RKO (cell line): ENCODE data around the gene TEAD4.
A peak's percentile ranks its signal among the peaks of the same experiment; 100 is the strongest.

Source experiments
- DNase-seq: peaks from one replicate; pipeline ENCODE4 v3.0.0-alpha.2; 2016; ENCODE audit warnings: low spot score

TEAD4 gene

DNA sequence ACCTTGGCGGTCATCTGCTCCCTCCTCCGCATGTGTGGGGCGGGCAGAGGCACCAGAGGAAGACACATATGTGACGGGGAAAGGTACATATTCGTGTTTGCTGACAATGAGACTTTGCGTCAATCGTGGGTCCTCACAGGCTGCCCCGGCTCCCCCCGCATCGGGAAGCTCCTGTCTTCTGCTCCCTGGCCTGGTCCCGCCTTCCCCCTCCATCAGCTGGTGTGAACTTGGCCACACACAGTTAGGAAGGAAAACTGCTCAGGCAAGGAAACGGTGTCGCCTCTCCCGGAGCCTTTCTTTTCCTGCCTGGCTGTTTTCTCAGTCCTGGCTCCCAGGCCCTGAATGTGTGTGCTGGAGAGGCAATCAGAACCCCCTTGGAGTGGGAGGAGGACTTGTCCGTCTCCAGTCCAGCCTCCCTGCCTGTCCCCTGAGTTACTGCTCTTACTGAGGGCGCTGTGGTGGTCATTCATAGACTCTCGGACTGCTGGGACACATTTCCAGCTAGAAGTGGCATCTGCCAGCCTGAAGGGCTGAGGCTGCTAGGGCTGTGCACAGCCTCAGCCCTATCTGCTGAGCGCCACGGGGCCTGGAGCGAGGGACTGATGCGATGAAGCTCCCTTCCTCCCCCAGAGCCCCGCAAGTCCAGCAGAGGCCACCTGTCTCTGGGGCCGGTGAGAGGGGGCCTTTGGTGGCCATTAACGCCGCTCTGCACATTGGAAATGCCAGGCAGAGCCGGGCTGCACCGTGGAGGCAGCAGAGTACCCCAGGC is 73.8 kb downstream of the TEAD4 start:
- no peak for DNase-seq

DNA sequence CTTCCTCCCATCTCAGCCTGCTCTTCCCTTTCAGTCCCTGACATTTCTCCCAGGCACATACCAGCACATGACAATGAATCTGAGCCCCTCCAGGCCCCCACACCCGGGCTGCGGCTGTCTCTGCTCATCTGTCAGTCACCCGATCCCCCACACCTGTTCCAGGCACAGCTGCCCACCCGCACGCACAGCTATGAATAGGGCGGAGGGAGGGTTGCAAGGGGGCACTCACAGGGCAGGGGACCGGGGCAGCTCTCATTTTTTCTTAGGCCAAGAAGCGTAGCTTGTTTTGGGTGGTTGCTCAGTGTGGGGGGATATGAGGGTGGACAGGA is 74.3 kb downstream of the TEAD4 start:
- DNase-seq = no peak

- peak; percentile 74 for DNase-seq
Observed at GRCh38 chr12:3034067-3034750, 75.0 kb downstream of the TEAD4 start.

DNA sequence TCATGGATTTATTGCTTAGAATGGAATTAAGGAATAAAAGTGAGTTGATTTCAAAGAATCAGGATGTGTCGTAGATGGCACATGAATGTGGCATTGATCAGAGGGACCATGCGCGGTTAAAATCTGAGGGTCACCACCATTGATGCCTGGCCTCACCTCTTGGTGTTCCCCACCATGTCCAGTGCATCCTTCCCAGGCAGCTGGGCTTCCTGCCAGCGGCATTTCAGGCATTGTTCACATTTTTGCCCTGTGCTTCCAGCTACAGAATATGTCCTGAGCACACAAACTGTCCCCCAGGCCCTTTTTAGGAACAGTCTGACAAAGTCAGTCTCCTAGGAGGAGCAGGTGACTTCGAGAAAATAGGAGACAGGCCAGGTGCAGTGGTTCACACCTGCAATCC is 76.0 kb downstream of the TEAD4 start:
- DNase-seq = no peak

GRCh38 chr12:3035815-3036702 is 76.9 kb downstream of the TEAD4 start:
- peak; percentile 21 for DNase-seq

DNA sequence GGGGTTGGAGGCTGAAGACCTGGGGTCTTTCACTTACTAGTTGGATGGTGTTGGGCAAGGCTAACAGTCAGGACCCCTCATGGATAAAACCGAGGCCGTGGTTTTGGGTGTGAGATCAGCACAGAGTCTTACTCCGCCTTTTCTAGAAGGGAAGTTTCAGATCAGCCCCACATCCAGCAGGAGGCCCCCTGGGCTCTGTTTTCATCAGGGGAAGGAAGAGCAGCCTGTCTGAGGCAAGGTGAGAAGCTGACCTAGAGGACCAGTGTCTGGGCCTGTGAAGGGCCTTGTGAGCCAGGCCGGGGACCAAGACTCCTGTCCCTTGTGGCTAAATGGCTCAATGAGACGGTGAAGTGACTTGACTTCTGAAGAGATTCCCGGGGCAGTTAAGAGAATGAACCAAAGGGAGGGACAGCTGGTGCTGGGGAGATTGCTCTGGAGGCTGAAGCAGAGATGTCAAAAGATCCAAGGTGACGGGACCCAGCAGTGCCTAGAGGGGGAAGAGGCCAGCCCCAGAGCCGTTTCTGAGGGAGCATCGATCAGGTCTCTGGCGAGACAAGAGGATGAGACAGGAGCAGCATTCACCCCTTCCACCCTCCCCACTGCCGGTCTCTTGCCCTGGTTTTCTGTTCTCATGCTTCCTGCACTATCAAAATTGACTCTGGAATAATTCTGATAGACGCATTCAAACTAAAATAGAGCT is 77.9 kb downstream of the TEAD4 start:
- DNase-seq = no peak

- DNase-seq = no peak
Observed at GRCh38 chr12:3038166-3038565, 79.0 kb downstream of the TEAD4 start.

GRCh38 chr12:3038926-3039510 is 79.8 kb downstream of the TEAD4 start:
- DNase-seq = no peak

- no peak for DNase-seq
Observed at GRCh38 chr12:3040026-3040656, 80.9 kb downstream of the TEAD4 start.

- DNase-seq = no peak
Observed at GRCh38 chr12:3040663-3041544, 81.7 kb downstream of the TEAD4 start.

- peak; percentile 79 for DNase-seq
Observed at GRCh38 chr12:3041558-3042164, 82.5 kb downstream of the TEAD4 start.

DNA sequence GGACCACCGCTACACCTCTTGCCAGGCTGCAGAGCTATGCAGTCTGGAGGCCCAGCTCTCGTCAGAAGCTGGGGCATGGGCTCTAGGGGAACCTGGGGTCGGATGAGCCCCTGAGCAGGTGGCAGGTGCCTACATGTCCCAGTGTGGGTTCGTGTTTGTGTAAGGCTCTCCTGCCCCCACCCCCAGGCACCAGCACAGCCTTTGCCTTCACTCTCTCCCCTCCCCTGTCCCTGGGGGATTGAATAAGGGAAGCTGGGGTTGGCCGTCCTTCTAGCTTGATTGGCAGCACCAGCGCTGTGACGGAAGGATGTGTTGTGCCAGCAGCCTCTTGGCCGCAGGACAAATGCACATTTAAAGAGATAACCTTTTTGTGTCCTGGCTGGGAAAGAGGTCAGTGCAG is 83.2 kb downstream of the TEAD4 start:
- no peak for DNase-seq

- no peak for DNase-seq
Observed at GRCh38 chr12:3042826-3043225, 83.6 kb downstream of the TEAD4 start.

GRCh38 chr12:3043406-3043805 is 84.2 kb downstream of the TEAD4 start:
- no peak for DNase-seq

GRCh38 chr12:3044141-3044630 is 85.0 kb downstream of the TEAD4 start:
- DNase-seq = no peak

GRCh38 chr12:3045494-3045893 is 86.3 kb downstream of the TEAD4 start:
- no peak for DNase-seq

DNA sequence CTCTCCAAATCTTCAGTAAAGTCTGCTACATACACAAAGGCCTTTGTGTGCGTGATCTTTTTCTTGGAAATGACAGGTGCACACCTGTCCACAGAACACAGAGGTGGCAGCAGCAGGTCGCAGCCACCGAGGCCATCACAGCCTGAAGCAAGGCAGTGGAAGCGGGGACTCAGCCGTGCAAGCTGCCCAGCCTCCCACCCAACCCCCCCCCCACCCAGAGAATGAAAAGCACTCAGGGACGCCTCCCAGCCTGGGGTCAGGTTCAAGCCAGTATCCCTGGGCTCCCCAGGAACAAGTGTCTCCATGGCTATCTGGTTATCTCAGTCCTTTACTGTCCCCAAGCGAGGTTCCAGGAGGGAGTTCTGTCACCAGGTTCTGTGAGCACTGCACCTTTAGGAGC is 86.8 kb downstream of the TEAD4 start:
- DNase-seq = no peak

GRCh38 chr12:3046441-3047200 is 87.4 kb downstream of the TEAD4 start:
- no peak for DNase-seq

GRCh38 chr12:3047961-3048360 is 88.8 kb downstream of the TEAD4 start:
- DNase-seq = no peak
